ENCODE results near the gene TMEM35B.

- TF ChIP-seq CTCF (conservative IDR thresholded peaks at IDR 0.05; ENCODE audit: low read depth in 2 of 2), result no peak
- no peak for TF ChIP-seq POLR2AphosphoS5 (IDR thresholded peaks at IDR 0.05; ENCODE audit: low read depth)
- TF ChIP-seq, protein P1, sequence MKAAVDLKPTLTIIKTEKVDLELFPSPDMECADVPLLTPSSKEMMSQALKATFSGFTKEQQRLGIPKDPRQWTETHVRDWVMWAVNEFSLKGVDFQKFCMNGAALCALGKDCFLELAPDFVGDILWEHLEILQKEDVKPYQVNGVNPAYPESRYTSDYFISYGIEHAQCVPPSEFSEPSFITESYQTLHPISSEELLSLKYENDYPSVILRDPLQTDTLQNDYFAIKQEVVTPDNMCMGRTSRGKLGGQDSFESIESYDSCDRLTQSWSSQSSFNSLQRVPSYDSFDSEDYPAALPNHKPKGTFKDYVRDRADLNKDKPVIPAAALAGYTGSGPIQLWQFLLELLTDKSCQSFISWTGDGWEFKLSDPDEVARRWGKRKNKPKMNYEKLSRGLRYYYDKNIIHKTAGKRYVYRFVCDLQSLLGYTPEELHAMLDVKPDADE (IDR thresholded peaks at IDR 0.05), result no peak
- no peak for TF ChIP-seq NANOG (IDR thresholded peaks at IDR 0.05; ENCODE audit: borderline replicate concordance)
- TF ChIP-seq, protein P2, sequence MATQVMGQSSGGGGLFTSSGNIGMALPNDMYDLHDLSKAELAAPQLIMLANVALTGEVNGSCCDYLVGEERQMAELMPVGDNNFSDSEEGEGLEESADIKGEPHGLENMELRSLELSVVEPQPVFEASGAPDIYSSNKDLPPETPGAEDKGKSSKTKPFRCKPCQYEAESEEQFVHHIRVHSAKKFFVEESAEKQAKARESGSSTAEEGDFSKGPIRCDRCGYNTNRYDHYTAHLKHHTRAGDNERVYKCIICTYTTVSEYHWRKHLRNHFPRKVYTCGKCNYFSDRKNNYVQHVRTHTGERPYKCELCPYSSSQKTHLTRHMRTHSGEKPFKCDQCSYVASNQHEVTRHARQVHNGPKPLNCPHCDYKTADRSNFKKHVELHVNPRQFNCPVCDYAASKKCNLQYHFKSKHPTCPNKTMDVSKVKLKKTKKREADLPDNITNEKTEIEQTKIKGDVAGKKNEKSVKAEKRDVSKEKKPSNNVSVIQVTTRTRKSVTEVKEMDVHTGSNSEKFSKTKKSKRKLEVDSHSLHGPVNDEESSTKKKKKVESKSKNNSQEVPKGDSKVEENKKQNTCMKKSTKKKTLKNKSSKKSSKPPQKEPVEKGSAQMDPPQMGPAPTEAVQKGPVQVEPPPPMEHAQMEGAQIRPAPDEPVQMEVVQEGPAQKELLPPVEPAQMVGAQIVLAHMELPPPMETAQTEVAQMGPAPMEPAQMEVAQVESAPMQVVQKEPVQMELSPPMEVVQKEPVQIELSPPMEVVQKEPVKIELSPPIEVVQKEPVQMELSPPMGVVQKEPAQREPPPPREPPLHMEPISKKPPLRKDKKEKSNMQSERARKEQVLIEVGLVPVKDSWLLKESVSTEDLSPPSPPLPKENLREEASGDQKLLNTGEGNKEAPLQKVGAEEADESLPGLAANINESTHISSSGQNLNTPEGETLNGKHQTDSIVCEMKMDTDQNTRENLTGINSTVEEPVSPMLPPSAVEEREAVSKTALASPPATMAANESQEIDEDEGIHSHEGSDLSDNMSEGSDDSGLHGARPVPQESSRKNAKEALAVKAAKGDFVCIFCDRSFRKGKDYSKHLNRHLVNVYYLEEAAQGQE (IDR thresholded peaks at IDR 0.05; ENCODE audit: unreplicated experiment), result no peak
- TF ChIP-seq EZH2 (IDR thresholded peaks at IDR 0.05; ENCODE audit: low read depth, unreplicated experiment), result no peak
- TF ChIP-seq EZH2phosphoT487 (IDR thresholded peaks at IDR 0.05; ENCODE audit: unreplicated experiment), result no peak
- TF ChIP-seq JUNB (IDR thresholded peaks at IDR 0.05; ENCODE audit: unreplicated experiment), result no peak
- TF ChIP-seq CREB1 (CRISPR knock-in tag; IDR thresholded peaks at IDR 0.05; ENCODE audit: low read depth), result no peak
- no peak for TF ChIP-seq ZNF114 (CRISPR knock-in tag; IDR thresholded peaks at IDR 0.05)
- TF ChIP-seq STAT1 (IDR thresholded peaks at IDR 0.05; ENCODE audit: unreplicated experiment), result no peak
- no peak for TF ChIP-seq ZNF331 (CRISPR knock-in tag; IDR thresholded peaks at IDR 0.05; ENCODE audit: low read depth)
These were observed 29.3 kb upstream of the TMEM35B start for GRCh38 chr1:35014486-35014885.

All from GM23338 (cell line).